Trophoblast cell (in vitro differentiated cells and primary cell): Measurements from ENCODE around the gene PRAMEF14.
"Not testable (repeated sequence)": the region's sequence is repeated elsewhere in the genome, so short reads cannot be mapped to it uniquely, and the experiment has no call there.

ENCODE experiments used
- DNase-seq, 2 donors: peaks; one replicate each; pipeline ENCODE4 v3.0.0-alpha.2; 2016
- H2AFZ ChIP-seq: 2 replicates; pipeline ENCODE4 v1.6.1; 2013; ENCODE audit warnings: low read length, moderate library complexity, mild to moderate bottlenecking; ENCODE audit not compliant: insufficient read depth, poor library complexity
- H2AK5ac ChIP-seq: 2 replicates; pipeline ENCODE4 v1.6.1; 2013; ENCODE audit warnings: mild to moderate bottlenecking, low read length
- H2BK120ac ChIP-seq: 2 replicates; pipeline ENCODE4 v1.6.1; 2013; ENCODE audit warnings: low read length, mild to moderate bottlenecking, moderate library complexity; ENCODE audit not compliant: insufficient read depth, poor library complexity
- H2BK12ac ChIP-seq: 2 replicates; pipeline ENCODE4 v1.6.1; 2013; ENCODE audit warnings: mild to moderate bottlenecking, low read length, moderate library complexity
- H2BK5ac ChIP-seq: 2 replicates; pipeline ENCODE4 v1.6.1; 2013; ENCODE audit warnings: low read length, low read depth, moderate library complexity, mild to moderate bottlenecking; ENCODE audit not compliant: poor library complexity
- H3K14ac ChIP-seq: 2 replicates; pipeline ENCODE4 v1.6.1; 2013; ENCODE audit warnings: mild to moderate bottlenecking, low read length
- H3K18ac ChIP-seq: 2 replicates; pipeline ENCODE4 v1.6.1; 2013; ENCODE audit warnings: mild to moderate bottlenecking, low read length
- H3K23ac ChIP-seq: 2 replicates; pipeline ENCODE4 v1.6.1; 2013; ENCODE audit warnings: low read length
- H3K27ac ChIP-seq: 2 replicates; pipeline ENCODE4 v1.5.1; 2013; ENCODE audit warnings: low read depth, mild to moderate bottlenecking, inconsistent platforms, low read length, moderate library complexity
- H3K27me3 ChIP-seq: 2 replicates; pipeline ENCODE4 v1.6.1; 2013; ENCODE audit warnings: inconsistent platforms, mild to moderate bottlenecking, low read length, moderate library complexity; ENCODE audit not compliant: insufficient read depth
- H3K36me3 ChIP-seq, 2 experiments: 1 replicate in 1 of 2; 2 replicates in 1 of 2; pipeline ENCODE4 v1.6.1; 2013; ENCODE audit warnings: low read length in 2 of 2, mild to moderate bottlenecking in 2 of 2, moderate library complexity in 1 of 2; ENCODE audit not compliant: insufficient read depth in 2 of 2, control insufficient read depth in 1 of 2
- H3K4ac ChIP-seq: 2 replicates; pipeline ENCODE4 v1.6.1; 2013; ENCODE audit warnings: low read depth, mild to moderate bottlenecking, low read length, moderate library complexity
- H3K4me1 ChIP-seq, 2 experiments: 1 replicate in 1 of 2; 2 replicates in 1 of 2; pipeline ENCODE4 v1.6.1; 2013; ENCODE audit warnings: low read length in 2 of 2, mild to moderate bottlenecking in 2 of 2, moderate library complexity in 1 of 2; ENCODE audit not compliant: insufficient read depth in 2 of 2, control insufficient read depth in 1 of 2
- H3K4me2 ChIP-seq: 2 replicates; pipeline ENCODE4 v1.6.1; 2013; ENCODE audit warnings: inconsistent platforms, mild to moderate bottlenecking, low read length, moderate library complexity
- H3K4me3 ChIP-seq: 2 replicates; pipeline ENCODE4 v1.5.1; 2013; ENCODE audit warnings: mild to moderate bottlenecking, low read depth, low read length, inconsistent platforms
- H3K79me1 ChIP-seq: one replicate; pipeline ENCODE4 v1.6.1; 2013; ENCODE audit warnings: low read length
- H3K79me2 ChIP-seq: 2 replicates; pipeline ENCODE4 v1.6.1; 2013; ENCODE audit warnings: low read length, mild to moderate bottlenecking; ENCODE audit not compliant: control insufficient read depth, insufficient read depth, poor library complexity
- H3K9ac ChIP-seq: 2 replicates; pipeline ENCODE4 v1.6.1; 2013; ENCODE audit warnings: mild to moderate bottlenecking, low read length
- H3K9me3 ChIP-seq: 2 replicates; pipeline ENCODE4 v1.6.1; 2013; ENCODE audit warnings: low read depth, mild to moderate bottlenecking, control low read depth, inconsistent platforms, low read length; ENCODE audit not compliant: insufficient read depth
- H4K12ac ChIP-seq: 2 replicates; pipeline ENCODE4 v1.6.1; 2013; ENCODE audit warnings: low read depth, mild to moderate bottlenecking, low read length, moderate library complexity
- H4K8ac ChIP-seq: 2 replicates; pipeline ENCODE4 v1.6.1; 2013; ENCODE audit warnings: low read depth, mild to moderate bottlenecking, low read length, moderate library complexity
- H4K91ac ChIP-seq: one replicate; pipeline ENCODE4 v1.6.1; 2013; ENCODE audit warnings: low read depth, mild to moderate bottlenecking, low read length, moderate library complexity
- WGBS: extraction: QIAGEN DNeasy Blood & Tissue Kit; methylation state at CpG from one replicate; pipeline ENCODE4 v1.1.7; 2013; ENCODE audit warnings: missing lambda C conversion rate; ENCODE audit not compliant: insufficient read length, insufficient coverage; ENCODE audit errors: extremely low coverage; 5-methylcytosine and 5-hydroxymethylcytosine counted together

Gene PRAMEF14

GRCh38 chr1:13354475-13354874 is 7.5 kb upstream of the PRAMEF14 start:
- not testable (repeated sequence) for H2AFZ ChIP-seq, H3K79me1 ChIP-seq, H3K4me1 ChIP-seq, H3K4ac ChIP-seq, H3K27ac ChIP-seq, H2BK12ac ChIP-seq, H3K9me3 ChIP-seq, H4K8ac ChIP-seq, H3K23ac ChIP-seq, H2BK5ac ChIP-seq, H4K91ac ChIP-seq, DNase-seq, H3K4me2 ChIP-seq, H3K79me2 ChIP-seq, H3K9ac ChIP-seq, H3K36me3 ChIP-seq, H2BK120ac ChIP-seq, H3K27me3 ChIP-seq, H3K14ac ChIP-seq, H3K4me3 ChIP-seq, H4K12ac ChIP-seq, H3K18ac ChIP-seq, H2AK5ac ChIP-seq
- no CpG with 5 or more reads among the region's 9 CpGs for WGBS

GRCh38 chr1:13353476-13353875 is 6.5 kb upstream of the PRAMEF14 start:
- H3K18ac ChIP-seq, H3K79me2 ChIP-seq, H2BK5ac ChIP-seq, H3K23ac ChIP-seq, H2AK5ac ChIP-seq, H3K27me3 ChIP-seq, H3K79me1 ChIP-seq, H4K91ac ChIP-seq, H3K4me2 ChIP-seq, H2BK12ac ChIP-seq, DNase-seq, H3K4me1 ChIP-seq, H3K14ac ChIP-seq, H3K27ac ChIP-seq, H3K9ac ChIP-seq, H2BK120ac ChIP-seq, H3K4me3 ChIP-seq, H3K36me3 ChIP-seq, H2AFZ ChIP-seq, H3K9me3 ChIP-seq, H3K4ac ChIP-seq, H4K8ac ChIP-seq, H4K12ac ChIP-seq: not testable (repeated sequence)
- WGBS, result no CpG with 5 or more reads among the region's 8 CpGs

GRCh38 chr1:13342496-13342895 is 4.4 kb downstream of the PRAMEF14 start:
- not testable (repeated sequence) for H3K9ac ChIP-seq, H3K14ac ChIP-seq, H2AFZ ChIP-seq, H3K23ac ChIP-seq, H4K8ac ChIP-seq, H3K27me3 ChIP-seq, H3K79me2 ChIP-seq, H3K9me3 ChIP-seq, H3K79me1 ChIP-seq, H3K27ac ChIP-seq, H3K4me2 ChIP-seq, H4K12ac ChIP-seq, H2BK12ac ChIP-seq, H2AK5ac ChIP-seq, H3K4ac ChIP-seq, H2BK5ac ChIP-seq, H3K4me3 ChIP-seq, H2BK120ac ChIP-seq, H4K91ac ChIP-seq, H3K18ac ChIP-seq, DNase-seq, H3K4me1 ChIP-seq, H3K36me3 ChIP-seq
- WGBS, result no CpG with 5 or more reads among the region's 8 CpGs

- no CpG with 5 or more reads among the region's 4 CpGs for WGBS
These were observed 31.7 kb downstream of the PRAMEF14 start, which contains the start of gene PRAMEF15 for GRCh38 chr1:13315281-13315680. PRAMEF15 (plus strand) TSS chr1:13315581; CDS start chr1:13318408, 2,827 bp downstream.

More at GRCh38 chr1:13315281-13315680, 31.7 kb downstream of the PRAMEF14 start, which contains the start of gene PRAMEF15:
- H3K79me2 ChIP-seq, H3K4me1 ChIP-seq, H3K4me2 ChIP-seq, H3K9ac ChIP-seq, H3K23ac ChIP-seq, H2BK5ac ChIP-seq, H3K9me3 ChIP-seq, H2AK5ac ChIP-seq, H2AFZ ChIP-seq, H3K27ac ChIP-seq, H3K79me1 ChIP-seq, H4K8ac ChIP-seq, H3K36me3 ChIP-seq, H4K91ac ChIP-seq, H4K12ac ChIP-seq, H3K4ac ChIP-seq, H2BK120ac ChIP-seq, DNase-seq, H2BK12ac ChIP-seq, H3K4me3 ChIP-seq, H3K18ac ChIP-seq, H3K14ac ChIP-seq, H3K27me3 ChIP-seq: not testable (repeated sequence)
